Pulmonary artery endothelial cell (primary cell): Measurements from ENCODE around the gene ITGB8. TPM values are rescaled to one million over a fixed set of nuclear protein-coding genes. Genes with fewer than 3 reads are reported as not detected.

Source experiments
- DNase-seq: peaks from one replicate; pipeline ENCODE4 v3.0.0-alpha.2; 2011; ENCODE audit warnings: low read depth, low spot score
- total RNA-seq: library from RNA; depleted of rRNA; stranded (reverse); fragments of >200 nt; gene quantifications from 2 replicates; pipeline ENCODE4 v1.2.3, GENCODE V29; 2014

ITGB8 gene
- total RNA-seq, 1 donor from 2014 or later = 5.1 TPM

- no peak for DNase-seq
These were observed 134.2 kb downstream of the ITGB8 start for GRCh38 chr7:20464891-20465290.

Other genes starting within 250 kb of the ITGB8 start
- under 0.01 TPM in 2 replicates for gene MACC1, start 113.5 kb upstream of the ITGB8 start, total RNA-seq